ENCODE results near the gene CLASP2.

CLASP2 gene

GRCh38 chr3:33526787-33527186 lies 191.3 kb downstream of the CLASP2 start:
- Histone ChIP-seq H3K4me2 (ENCODE audit: low read depth, low read length, poor library complexity, severe bottlenecking) (no peak overlapping the region), H3K79me2 (ENCODE audit: insufficient read depth, low read length) (no peaks in the 10 kb centered on the region), H4K20me1 (ENCODE audit: low read depth, low read length) (no peaks in the 10 kb centered on the region), H3K27me3 (ENCODE audit: low read length) (no peaks in the 10 kb centered on the region), H3K9me3 (ENCODE audit: insufficient read depth, low read length) (peaks cover 12% of the 10 kb centered on the region; the same call in 1 of the 2 replicates), H3K36me3 (ENCODE audit: low read length) (peaks cover 27% of the 10 kb centered on the region; the same call in 1 of the 2 replicates), H3F3A (ENCODE audit: insufficient read depth) (no peaks in the 10 kb centered on the region), H3K27ac (ENCODE audit: low read depth, low read length) (no peak overlapping the region), H3K4me3 (ENCODE audit: insufficient read depth, low read length, poor library complexity, severe bottlenecking) (no peak overlapping the region), H2AFZ (ENCODE audit: low read depth, low read length, severe bottlenecking) (no peak overlapping the region), H3K9me2 (replicated peaks; ENCODE audit: insufficient read depth, low read length) (no peaks in the 10 kb centered on the region), H3K9ac (ENCODE audit: low read length) (no peak overlapping the region)
- TF ChIP-seq EZH2phosphoT487 (conservative IDR thresholded peaks at IDR 0.05; ENCODE audit: low read length), result no peak
- TF ChIP-seq CTCF (IDR thresholded peaks at IDR 0.05; ENCODE audit: insufficient read depth, low read length, poor library complexity, severe bottlenecking), result no peak

- no peak overlapping the region for H3K9ac ChIP-seq (ENCODE audit: low read length)
- no peak overlapping the region for H2AFZ ChIP-seq (ENCODE audit: low read depth, low read length, severe bottlenecking)
- no peaks in the 10 kb centered on the region for H3K9me2 ChIP-seq (replicated peaks; ENCODE audit: insufficient read depth, low read length)
- H3K4me2 ChIP-seq (ENCODE audit: low read depth, low read length, poor library complexity, severe bottlenecking), result no peak overlapping the region
- H3K9me3 ChIP-seq (ENCODE audit: insufficient read depth, low read length), result peaks cover 12% of the 10 kb centered on the region; the same call in 1 of the 2 replicates
- H3K27ac ChIP-seq (ENCODE audit: low read depth, low read length), result no peak overlapping the region
- no peaks in the 10 kb centered on the region for H3K27me3 ChIP-seq (ENCODE audit: low read length)
- no peaks in the 10 kb centered on the region for H3F3A ChIP-seq (ENCODE audit: insufficient read depth)
- no peak overlapping the region for H3K4me3 ChIP-seq (ENCODE audit: insufficient read depth, low read length, poor library complexity, severe bottlenecking)
- H3K79me2 ChIP-seq (ENCODE audit: insufficient read depth, low read length), result no peaks in the 10 kb centered on the region
- peaks cover 21% of the 10 kb centered on the region; the same call in 1 of the 2 replicates for H3K36me3 ChIP-seq (ENCODE audit: low read length)
- H4K20me1 ChIP-seq (ENCODE audit: low read depth, low read length), result no peaks in the 10 kb centered on the region
- TF ChIP-seq EZH2phosphoT487 (conservative IDR thresholded peaks at IDR 0.05; ENCODE audit: low read length) (no peak), CTCF (IDR thresholded peaks at IDR 0.05; ENCODE audit: insufficient read depth, low read length, poor library complexity, severe bottlenecking) (no peak)
Observed at GRCh38 chr3:33525232-33525631, 192.8 kb downstream of the CLASP2 start.

- Histone ChIP-seq H3K4me2 (ENCODE audit: low read depth, low read length, poor library complexity, severe bottlenecking) (no peak overlapping the region), H3K9me3 (ENCODE audit: insufficient read depth, low read length) (peaks cover 12% of the 10 kb centered on the region; the same call in 1 of the 2 replicates), H3K9me2 (replicated peaks; ENCODE audit: insufficient read depth, low read length) (no peaks in the 10 kb centered on the region), H2AFZ (ENCODE audit: low read depth, low read length, severe bottlenecking) (no peak overlapping the region), H3F3A (ENCODE audit: insufficient read depth) (no peaks in the 10 kb centered on the region), H3K4me3 (ENCODE audit: insufficient read depth, low read length, poor library complexity, severe bottlenecking) (no peak overlapping the region), H3K9ac (ENCODE audit: low read length) (no peak overlapping the region), H3K27me3 (ENCODE audit: low read length) (no peaks in the 10 kb centered on the region), H4K20me1 (ENCODE audit: low read depth, low read length) (no peaks in the 10 kb centered on the region), H3K36me3 (ENCODE audit: low read length) (peaks cover 20% of the 10 kb centered on the region; the same call in 1 of the 2 replicates), H3K79me2 (ENCODE audit: insufficient read depth, low read length) (no peaks in the 10 kb centered on the region), H3K27ac (ENCODE audit: low read depth, low read length) (no peak overlapping the region)
- no peak for TF ChIP-seq CTCF (IDR thresholded peaks at IDR 0.05; ENCODE audit: insufficient read depth, low read length, poor library complexity, severe bottlenecking)
- no peak for TF ChIP-seq EZH2phosphoT487 (conservative IDR thresholded peaks at IDR 0.05; ENCODE audit: low read length)
Observed at GRCh38 chr3:33523093-33523667, 194.9 kb downstream of the CLASP2 start.

Data from SU-DHL-6 (cell line).